HepG2 (cell line): ENCODE results near the gene YIPF3. TPM values are rescaled to one million over a fixed set of nuclear protein-coding genes. Genes with fewer than 3 reads are reported as not detected.

Experiments used
- AHR ChIP-seq: IDR thresholded peaks from 2 replicates; pipeline ENCODE4 v1.6.1; 2018; ENCODE audit warnings: missing genetic modification reagents, missing compliant biosample characterization
- ARNTL ChIP-seq: sonication (generic); formaldehyde crosslinking; IDR thresholded peaks from 2 replicates; pipeline ENCODE4 v1.4.0; 2020; ENCODE audit warnings: mild to moderate bottlenecking, missing genetic modification reagents
- DMAP1 ChIP-seq: IDR thresholded peaks from 2 replicates; pipeline ENCODE4 v1.6.1; 2016
- DNMT1 ChIP-seq: sonication (generic); formaldehyde crosslinking; IDR thresholded peaks from 2 replicates; pipeline ENCODE4 v1.5.1; 2020; ENCODE audit warnings: mild to moderate bottlenecking, missing genetic modification reagents
- ETV6 ChIP-seq: sonication (generic); formaldehyde crosslinking; conservative IDR thresholded peaks from 2 replicates; pipeline ENCODE4 v1.4.0; 2020; ENCODE audit warnings: missing genetic modification reagents
- FOXK2 ChIP-seq: fragments of 450-650 bp; IDR thresholded peaks from 2 replicates; pipeline ENCODE4 v1.6.1; 2016
- GPBP1L1 ChIP-seq: sonication (generic); formaldehyde crosslinking; IDR thresholded peaks from 2 replicates; pipeline ENCODE4 v1.5.0; 2020; ENCODE audit warnings: mild to moderate bottlenecking, missing genetic modification reagents
- HDAC2 ChIP-seq: sonication (generic); formaldehyde crosslinking; IDR thresholded peaks from 2 replicates; pipeline ENCODE4 v1.4.0; 2020; ENCODE audit warnings: missing genetic modification reagents
- HDAC6 ChIP-seq: fragments of 200-600 bp; sonication (generic); IDR thresholded peaks from 2 replicates; pipeline ENCODE4 v1.7.0; 2017; ENCODE audit warnings: mild to moderate bottlenecking, antibody characterized with exemption, low read length, low read depth
- HMG20B ChIP-seq: conservative IDR thresholded peaks from 2 replicates; pipeline ENCODE4 v1.6.1; 2016; ENCODE audit warnings: missing genetic modification reagents, missing compliant biosample characterization
- HNRNPK ChIP-seq: fragments of 200-400 bp; formaldehyde crosslinking; IDR thresholded peaks from 2 replicates; pipeline ENCODE4 v1.6.1; 2018; ENCODE audit warnings: low read length, low read depth, moderate library complexity, mild to moderate bottlenecking; ENCODE audit not compliant: poor library complexity, severe bottlenecking
- KLF6 ChIP-seq: IDR thresholded peaks from 2 replicates; pipeline ENCODE4 v1.8.0; 2016; ENCODE audit warnings: missing biosample characterization, missing genetic modification reagents
- MIXL1 ChIP-seq: IDR thresholded peaks from 2 replicates; pipeline ENCODE4 v1.6.1; 2016
- MTF2 ChIP-seq: sonication (generic); formaldehyde crosslinking; IDR thresholded peaks from 2 replicates; pipeline ENCODE4 v1.5.0; 2020; ENCODE audit warnings: missing genetic modification reagents, borderline replicate concordance
- MXI1 ChIP-seq: IDR thresholded peaks from 3 replicates; pipeline ENCODE4 v1.6.1; 2012; ENCODE audit warnings: low read depth, low read length, inconsistent platforms, borderline replicate concordance
- NR2F1 ChIP-seq, 2 experiments: fragments of 450-650 bp in 1 of 2; formaldehyde crosslinking in 1 of 2; IDR thresholded peaks; 2 replicates each; pipeline versions ENCODE4 v1.5.0 to v1.6.1; 2016 to 2020; ENCODE audit warnings: mild to moderate bottlenecking in 1 of 2, missing compliant biosample characterization in 1 of 2, missing genetic modification reagents in 1 of 2, moderate library complexity in 1 of 2
- NR3C1 ChIP-seq: sonication (generic); formaldehyde crosslinking; IDR thresholded peaks from 2 replicates; pipeline ENCODE4 v1.4.0; 2020; ENCODE audit warnings: missing genetic modification reagents
- PCBP1 ChIP-seq: fragments of 200-400 bp; formaldehyde crosslinking; IDR thresholded peaks from 2 replicates; pipeline ENCODE4 v1.6.1; 2017; ENCODE audit warnings: mild to moderate bottlenecking, low read depth, low read length, borderline replicate concordance
- RFXAP ChIP-seq: sonication (generic); formaldehyde crosslinking; IDR thresholded peaks from 2 replicates; pipeline ENCODE4 v1.4.0; 2020; ENCODE audit warnings: missing genetic modification reagents, borderline replicate concordance
- SATB2 ChIP-seq: sonication (generic); formaldehyde crosslinking; IDR thresholded peaks from 2 replicates; pipeline ENCODE4 v1.5.0; 2020; ENCODE audit warnings: missing genetic modification reagents
- SETDB1 ChIP-seq: sonication (generic); formaldehyde crosslinking; IDR thresholded peaks from 2 replicates; pipeline ENCODE4 v1.5.1; 2020; ENCODE audit warnings: missing genetic modification reagents, mild to moderate bottlenecking, borderline replicate concordance
- U2AF2 ChIP-seq: fragments of 200-400 bp; formaldehyde crosslinking; IDR thresholded peaks from 2 replicates; pipeline ENCODE4 v1.6.1; 2017; ENCODE audit warnings: low read depth, mild to moderate bottlenecking, low read length
- ZFP1 ChIP-seq: IDR thresholded peaks from 2 replicates; pipeline ENCODE4 v1.6.1; 2016
- ZFP91 ChIP-seq: sonication (generic); formaldehyde crosslinking; IDR thresholded peaks from 2 replicates; pipeline ENCODE4 v1.9.0; 2022; ENCODE audit warnings: missing genetic modification reagents, mild to moderate bottlenecking, borderline replicate concordance
- ZFY ChIP-seq: sonication (generic); formaldehyde crosslinking; IDR thresholded peaks from 2 replicates; pipeline ENCODE4 v1.4.0; 2020; ENCODE audit warnings: missing genetic modification reagents
- ZNF317 ChIP-seq: sonication (generic); formaldehyde crosslinking; IDR thresholded peaks from 2 replicates; pipeline ENCODE4 v1.5.0; 2020; ENCODE audit warnings: mild to moderate bottlenecking, missing genetic modification reagents
- ZNF749 ChIP-seq: sonication (generic); formaldehyde crosslinking; IDR thresholded peaks from 2 replicates; pipeline ENCODE4 v1.8.0; 2022; ENCODE audit warnings: mild to moderate bottlenecking, missing genetic modification reagents, moderate library complexity, borderline replicate concordance
- ZNF775 ChIP-seq: sonication (generic); formaldehyde crosslinking; IDR thresholded peaks from 2 replicates; pipeline ENCODE4 v1.4.0; 2020; ENCODE audit warnings: missing genetic modification reagents, mild to moderate bottlenecking, moderate library complexity, borderline replicate concordance
- polyA plus RNA-seq, 8 experiments: library from polyadenylated mRNA; depleted of rRNA in 3 of 8; stranded (reverse) in 7 of 8; unstranded in 1 of 8; fragments of >200 nt; fragmentation: Illumina TruSeq in 4 of 8; extraction: Trizol in 4 of 8; gene quantifications; 2 replicates each; pipeline versions ENCODE4 v1.2.1 to v1.2.3, GENCODE V29; 2011 to 2016; ENCODE audit warnings: low read depth in 4 of 8, missing spikeins in 1 of 8, mixed read lengths in 1 of 8; ENCODE audit not compliant: insufficient read depth in 1 of 8
- total RNA-seq, 5 experiments: library from RNA; depleted of rRNA; stranded (reverse); fragments of >200 nt; fragmentation: Illumina TruSeq; extraction: Trizol; gene quantifications; 2 replicates each; pipeline ENCODE4 v1.2.3, GENCODE V29; 2016; ENCODE audit warnings: low read depth in 1 of 5
- TF ChIP-seq, protein P1 (sequence below): IDR thresholded peaks from 2 replicates; pipeline ENCODE4 v1.6.1; 2018; ENCODE audit warnings: missing genetic modification reagents

Gene YIPF3
- total and polyA plus RNA-seq, 2 of the 13 experiments (the other 11 are each of a cell fraction or from before 2014, with no cell fraction given) = 107 to 206 TPM

DNA sequence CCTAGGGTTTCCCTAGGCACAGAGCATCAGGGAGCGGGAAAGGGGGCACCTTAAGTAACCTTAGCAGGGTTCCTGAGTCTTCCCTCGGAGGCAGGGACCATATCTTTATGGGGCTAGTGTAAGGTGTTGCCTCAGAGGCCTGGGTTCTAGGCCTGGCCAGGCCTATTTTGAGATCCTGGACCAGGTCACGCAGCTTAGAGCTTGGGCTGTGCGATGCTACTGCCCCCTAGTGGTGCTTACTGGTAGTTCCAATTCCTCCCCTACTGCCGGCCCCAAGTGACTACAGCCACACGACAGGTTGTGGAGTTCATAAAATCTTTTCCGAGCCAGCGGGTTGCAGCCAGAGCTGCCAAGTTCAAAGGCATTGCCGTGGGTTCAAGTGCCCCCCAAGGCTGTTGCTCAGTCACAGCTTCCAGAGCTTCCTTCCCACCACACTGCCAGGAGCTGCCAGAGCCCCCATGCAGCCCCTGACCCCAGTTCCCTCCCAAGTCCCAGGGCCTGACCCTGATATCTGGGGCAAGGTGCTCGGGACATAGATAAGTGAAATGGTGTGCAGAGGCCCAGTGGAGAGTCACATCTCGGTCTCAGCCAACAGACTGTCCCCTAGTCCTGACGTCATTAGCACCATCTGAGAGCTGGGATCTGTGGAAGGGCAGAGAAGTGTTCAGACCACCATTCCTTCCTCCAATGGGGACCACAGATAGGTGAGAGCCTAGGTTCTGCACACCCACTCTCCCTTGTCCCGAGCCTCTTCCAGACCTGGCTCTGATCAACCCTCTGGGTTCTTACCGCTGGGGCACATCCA, 9.9 kb downstream of the YIPF3 start (continued):
- TF ChIP-seq GPBP1L1 (CRISPR knock-in tag) = no peak
- TF ChIP-seq SATB2 = no peak
- no peak for TF ChIP-seq SETDB1 (CRISPR knock-in tag)
- 0 out of 3 replicates have a peak, but pooled peaks have one; percentile 34 for TF ChIP-seq MXI1
- peak in 1 of 2 experiments; percentile 24; a peak in 1 of 4 replicates for TF ChIP-seq NR2F1 (CRISPR knock-in tag; IDR thresholded peaks at IDR 0.05)
- TF ChIP-seq MIXL1 (CRISPR knock-in tag) = 0 out of 2 replicates have a peak, but pooled peaks have one; percentile 39
- TF ChIP-seq KLF6 (CRISPR knock-in tag) = 0 out of 2 replicates have a peak, but pooled peaks have one; percentile 59
- TF ChIP-seq DNMT1 = no peak
- peak; percentile 55; the same call in 1 of the 2 replicates for TF ChIP-seq ZFP91 (CRISPR knock-in tag)
- no peak for TF ChIP-seq ARNTL (CRISPR knock-in tag)
- TF ChIP-seq ZFY (CRISPR knock-in tag) = peak; percentile 67; the same call in 1 of the 2 replicates
- TF ChIP-seq ETV6 = no peak
- TF ChIP-seq HDAC2 (CRISPR knock-in tag) = no peak; the same call in 1 of the 2 replicates
- no peak for TF ChIP-seq AHR
- TF ChIP-seq HDAC6 = no peak
- TF ChIP-seq PCBP1 = no peak
- no peak; the same call in 1 of the 2 replicates for TF ChIP-seq RFXAP
- 0 out of 2 replicates have a peak, but pooled peaks have one; percentile 33 for TF ChIP-seq DMAP1 (CRISPR knock-in tag)
- TF ChIP-seq HNRNPK = no peak
- no peak for TF ChIP-seq MTF2 (CRISPR knock-in tag)
- TF ChIP-seq, protein P1, sequence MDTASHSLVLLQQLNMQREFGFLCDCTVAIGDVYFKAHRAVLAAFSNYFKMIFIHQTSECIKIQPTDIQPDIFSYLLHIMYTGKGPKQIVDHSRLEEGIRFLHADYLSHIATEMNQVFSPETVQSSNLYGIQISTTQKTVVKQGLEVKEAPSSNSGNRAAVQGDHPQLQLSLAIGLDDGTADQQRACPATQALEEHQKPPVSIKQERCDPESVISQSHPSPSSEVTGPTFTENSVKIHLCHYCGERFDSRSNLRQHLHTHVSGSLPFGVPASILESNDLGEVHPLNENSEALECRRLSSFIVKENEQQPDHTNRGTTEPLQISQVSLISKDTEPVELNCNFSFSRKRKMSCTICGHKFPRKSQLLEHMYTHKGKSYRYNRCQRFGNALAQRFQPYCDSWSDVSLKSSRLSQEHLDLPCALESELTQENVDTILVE = peak; percentile 28; the same call in 1 of the 2 replicates
- TF ChIP-seq ZFP1 (CRISPR knock-in tag) = 0 out of 2 replicates have a peak, but pooled peaks have one; percentile 19
- TF ChIP-seq ZNF775 (CRISPR knock-in tag) = no peak
- no peak for TF ChIP-seq FOXK2
- no peak for TF ChIP-seq HMG20B (CRISPR knock-in tag)
- TF ChIP-seq NR3C1 = no peak
- no peak for TF ChIP-seq ZNF749
- TF ChIP-seq U2AF2 = no peak
- TF ChIP-seq ZNF317 (CRISPR knock-in tag) = peak; percentile 72; the same call in 1 of the 2 replicates
